ENCODE measurements around the gene NT5DC4.

DNA sequence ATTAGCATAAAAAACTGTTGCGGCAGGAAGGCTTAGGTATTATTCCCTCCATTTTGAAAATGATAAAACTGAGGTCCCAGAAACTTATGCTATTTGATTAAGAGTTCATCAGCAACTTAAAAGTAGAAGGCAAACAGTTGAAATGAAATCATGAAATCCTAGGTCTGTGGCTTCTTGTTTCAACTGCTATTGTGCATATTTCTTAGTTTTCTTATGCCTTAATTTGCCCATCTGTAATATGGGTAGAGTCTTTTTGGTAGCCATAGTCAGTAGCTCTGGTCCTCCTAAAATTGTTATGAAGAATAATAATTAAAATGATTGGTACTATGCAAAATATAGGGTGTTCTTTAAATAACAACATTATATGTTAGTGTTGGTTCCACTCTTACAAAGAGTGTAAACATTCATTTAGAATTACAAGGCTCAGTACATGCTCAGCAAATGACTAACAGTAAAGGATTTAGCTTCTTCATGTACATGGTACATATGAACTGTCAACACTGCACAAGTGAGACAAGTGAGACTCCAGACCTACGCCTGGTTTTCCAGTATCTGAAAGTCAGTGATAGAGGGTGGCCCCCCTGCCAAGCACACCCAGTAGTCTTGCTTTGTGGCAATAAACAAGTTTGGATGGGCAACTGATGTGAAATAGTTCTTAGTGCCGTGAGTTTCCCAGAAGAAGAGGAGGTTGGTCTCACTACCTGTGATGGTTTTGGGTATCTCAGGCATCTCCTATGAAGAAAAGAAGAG lies 53.9 kb downstream of the NT5DC4 start:
- TF ChIP-seq, protein P1, sequence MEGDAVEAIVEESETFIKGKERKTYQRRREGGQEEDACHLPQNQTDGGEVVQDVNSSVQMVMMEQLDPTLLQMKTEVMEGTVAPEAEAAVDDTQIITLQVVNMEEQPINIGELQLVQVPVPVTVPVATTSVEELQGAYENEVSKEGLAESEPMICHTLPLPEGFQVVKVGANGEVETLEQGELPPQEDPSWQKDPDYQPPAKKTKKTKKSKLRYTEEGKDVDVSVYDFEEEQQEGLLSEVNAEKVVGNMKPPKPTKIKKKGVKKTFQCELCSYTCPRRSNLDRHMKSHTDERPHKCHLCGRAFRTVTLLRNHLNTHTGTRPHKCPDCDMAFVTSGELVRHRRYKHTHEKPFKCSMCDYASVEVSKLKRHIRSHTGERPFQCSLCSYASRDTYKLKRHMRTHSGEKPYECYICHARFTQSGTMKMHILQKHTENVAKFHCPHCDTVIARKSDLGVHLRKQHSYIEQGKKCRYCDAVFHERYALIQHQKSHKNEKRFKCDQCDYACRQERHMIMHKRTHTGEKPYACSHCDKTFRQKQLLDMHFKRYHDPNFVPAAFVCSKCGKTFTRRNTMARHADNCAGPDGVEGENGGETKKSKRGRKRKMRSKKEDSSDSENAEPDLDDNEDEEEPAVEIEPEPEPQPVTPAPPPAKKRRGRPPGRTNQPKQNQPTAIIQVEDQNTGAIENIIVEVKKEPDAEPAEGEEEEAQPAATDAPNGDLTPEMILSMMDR (IDR thresholded peaks at IDR 0.05), result no peak
- TF ChIP-seq POLR2A (IDR thresholded peaks at IDR 0.05), result no peak
